ENCODE data around the gene USP26.
"Not testable (repeated sequence)": the region's sequence is repeated elsewhere in the genome, so short reads cannot be mapped to it uniquely, and the experiment has no call there.

Gene USP26

GRCh38 chrX:133097031-133097430 lies at the start of gene USP26:
TSS of gene USP26 (minus strand) at chrX:133097109. CDS start at chrX:133028220, 68,889 bp downstream.
- FAIRE-seq: no peak
- DNase-seq (ENCODE audit: insufficient read length, low spot score): no peak

- DNase-seq (ENCODE audit: insufficient read length, low spot score) (no peak), FAIRE-seq (no peak)
Measured at GRCh38 chrX:133134282-133134681, 37.4 kb upstream of the USP26 start.

GRCh38 chrX:133120406-133120805 lies 23.5 kb upstream of the USP26 start:
- DNase-seq (ENCODE audit: insufficient read length, low spot score): no peak
- no peak for FAIRE-seq

GRCh38 chrX:133094098-133094731 lies 2.7 kb downstream of the USP26 start:
- DNase-seq (ENCODE audit: insufficient read length, low spot score) (no peak), FAIRE-seq (peak; percentile 37)

- FAIRE-seq (no peak), DNase-seq (ENCODE audit: insufficient read length, low spot score) (no peak)
Measured at GRCh38 chrX:133090236-133090809, 6.6 kb downstream of the USP26 start.

- FAIRE-seq: no peak
- no peak for DNase-seq (ENCODE audit: insufficient read length, low spot score)
Measured at GRCh38 chrX:133089411-133089810, 7.5 kb downstream of the USP26 start.

GRCh38 chrX:133085785-133086184 lies 11.1 kb downstream of the USP26 start:
- no peak for DNase-seq (ENCODE audit: insufficient read length, low spot score)
- FAIRE-seq: no peak

GRCh38 chrX:133085056-133085455 lies 11.9 kb downstream of the USP26 start:
- FAIRE-seq; DNase-seq (ENCODE audit: insufficient read length, low spot score): not testable (repeated sequence)

- no peak for FAIRE-seq
Measured at GRCh38 chrX:133083899-133084298, 13.0 kb downstream of the USP26 start.

GRCh38 chrX:133081990-133082389 lies 14.9 kb downstream of the USP26 start:
- FAIRE-seq: no peak
- no peak for DNase-seq (ENCODE audit: insufficient read length, low spot score)

More at GRCh38 chrX:133083899-133084298, 13.0 kb downstream of the USP26 start:
- no peak for DNase-seq (ENCODE audit: insufficient read length, low spot score)

- FAIRE-seq; DNase-seq (ENCODE audit: insufficient read length, low spot score): not testable (repeated sequence)
Measured at GRCh38 chrX:133077856-133078255, 19.1 kb downstream of the USP26 start.

- FAIRE-seq (no peak), DNase-seq (ENCODE audit: insufficient read length, low spot score) (no peak)
Measured at GRCh38 chrX:133072566-133072965, 24.3 kb downstream of the USP26 start.

GRCh38 chrX:133068461-133068860 lies 28.4 kb downstream of the USP26 start:
- FAIRE-seq: no peak
- DNase-seq (ENCODE audit: insufficient read length, low spot score): no peak

GRCh38 chrX:133056341-133056740 lies 40.6 kb downstream of the USP26 start:
- FAIRE-seq: no peak
- DNase-seq (ENCODE audit: insufficient read length, low spot score): no peak

GRCh38 chrX:133054761-133055405 lies 42.0 kb downstream of the USP26 start:
- FAIRE-seq (no peak), DNase-seq (ENCODE audit: insufficient read length, low spot score) (no peak)

GRCh38 chrX:133053861-133054598 lies 42.9 kb downstream of the USP26 start:
- no peak for FAIRE-seq
- DNase-seq (ENCODE audit: insufficient read length, low spot score): no peak

- FAIRE-seq (no peak), DNase-seq (ENCODE audit: insufficient read length, low spot score) (no peak)
Measured at GRCh38 chrX:133048751-133049150, 48.2 kb downstream of the USP26 start.

GRCh38 chrX:133046601-133047000 lies 50.3 kb downstream of the USP26 start:
- FAIRE-seq (no peak), DNase-seq (ENCODE audit: insufficient read length, low spot score) (no peak)

GRCh38 chrX:133045986-133046385 lies 50.9 kb downstream of the USP26 start:
- DNase-seq (ENCODE audit: insufficient read length, low spot score) (no peak), FAIRE-seq (no peak)

GRCh38 chrX:133044145-133044786 lies 52.6 kb downstream of the USP26 start:
- DNase-seq (ENCODE audit: insufficient read length, low spot score); FAIRE-seq: not testable (repeated sequence)

- DNase-seq (ENCODE audit: insufficient read length, low spot score): no peak
- no peak for FAIRE-seq
Measured at GRCh38 chrX:133042260-133042659, 54.6 kb downstream of the USP26 start.
